ENCODE measurements around the gene BCL11B. TPM values are rescaled to one million over a fixed set of nuclear protein-coding genes. Genes with fewer than 3 reads are reported as not detected.
A peak's percentile ranks its signal among the peaks of the same experiment; 100 is the strongest.

BCL11B gene
- total RNA-seq, 1 donor from 2014 or later = 1.3 TPM

DNA sequence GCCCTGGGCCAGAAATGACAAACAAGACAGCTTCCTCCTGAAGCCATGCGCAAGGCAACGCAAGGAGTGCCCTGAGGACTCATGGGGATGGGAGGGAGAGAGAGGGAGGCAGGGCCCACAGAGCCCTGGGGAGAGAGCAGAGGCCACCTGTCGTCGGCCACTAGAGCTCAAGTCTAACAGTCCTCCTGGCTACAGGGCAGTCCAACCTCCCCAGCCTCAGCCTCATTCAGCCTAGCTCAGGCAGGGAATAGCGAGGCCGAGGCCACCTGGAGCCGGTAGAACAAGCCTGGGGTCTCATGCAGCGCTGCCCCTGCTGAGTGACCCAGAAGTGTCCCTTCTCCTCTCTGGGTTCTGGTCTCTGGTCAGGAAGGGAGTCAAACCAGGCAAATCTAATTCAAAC is 69.5 kb downstream of the BCL11B start:
- no peak for DNase-seq (ENCODE audit: low spot score)
- no peak overlapping the region for H2AFZ ChIP-seq (replicated peaks)
- H3K4me2 ChIP-seq = no peak overlapping the region
- H3K36me3 ChIP-seq = no peaks in the 10 kb centered on the region
- H3K79me2 ChIP-seq (ENCODE audit: low read depth) = no peaks in the 10 kb centered on the region
- H3K9ac ChIP-seq = no peak overlapping the region
- H3K27ac Mint-ChIP-seq = peak overlapping the region; percentile 94
- H3K27me3 Mint-ChIP-seq (ENCODE audit: insufficient read depth, low read depth) = peaks cover 9% of the 10 kb centered on the region
- TF ChIP-seq EZH2 (IDR thresholded peaks at IDR 0.05) = no peak
- TF ChIP-seq, protein P1, sequence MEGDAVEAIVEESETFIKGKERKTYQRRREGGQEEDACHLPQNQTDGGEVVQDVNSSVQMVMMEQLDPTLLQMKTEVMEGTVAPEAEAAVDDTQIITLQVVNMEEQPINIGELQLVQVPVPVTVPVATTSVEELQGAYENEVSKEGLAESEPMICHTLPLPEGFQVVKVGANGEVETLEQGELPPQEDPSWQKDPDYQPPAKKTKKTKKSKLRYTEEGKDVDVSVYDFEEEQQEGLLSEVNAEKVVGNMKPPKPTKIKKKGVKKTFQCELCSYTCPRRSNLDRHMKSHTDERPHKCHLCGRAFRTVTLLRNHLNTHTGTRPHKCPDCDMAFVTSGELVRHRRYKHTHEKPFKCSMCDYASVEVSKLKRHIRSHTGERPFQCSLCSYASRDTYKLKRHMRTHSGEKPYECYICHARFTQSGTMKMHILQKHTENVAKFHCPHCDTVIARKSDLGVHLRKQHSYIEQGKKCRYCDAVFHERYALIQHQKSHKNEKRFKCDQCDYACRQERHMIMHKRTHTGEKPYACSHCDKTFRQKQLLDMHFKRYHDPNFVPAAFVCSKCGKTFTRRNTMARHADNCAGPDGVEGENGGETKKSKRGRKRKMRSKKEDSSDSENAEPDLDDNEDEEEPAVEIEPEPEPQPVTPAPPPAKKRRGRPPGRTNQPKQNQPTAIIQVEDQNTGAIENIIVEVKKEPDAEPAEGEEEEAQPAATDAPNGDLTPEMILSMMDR (IDR thresholded peaks at IDR 0.05) = no peak
- TF ChIP-seq EZH2phosphoT487 (IDR thresholded peaks at IDR 0.05) = no peak
- peak overlapping the region; percentile 43 for H3K4me3 Mint-ChIP-seq
- peaks cover 7% of the 10 kb centered on the region for H3K4me1 ChIP-seq
- H3K9me3 ChIP-seq (ENCODE audit: low read depth) = no peaks in the 10 kb centered on the region
- no peaks in the 10 kb centered on the region for H3K27me3 ChIP-seq
- H3K4me3 ChIP-seq = no peak overlapping the region
- H3K36me3 Mint-ChIP-seq = no peaks in the 10 kb centered on the region
- peaks cover 39% of the 10 kb centered on the region for H3K4me1 Mint-ChIP-seq
- no peaks in the 10 kb centered on the region for H3K9me3 Mint-ChIP-seq
- no peaks in the 10 kb centered on the region for H4K20me1 ChIP-seq (ENCODE audit: low read depth)
- H3K27ac ChIP-seq = no peak overlapping the region
- H3F3A ChIP-seq (ENCODE audit: low read depth) = no peaks in the 10 kb centered on the region

DNA sequence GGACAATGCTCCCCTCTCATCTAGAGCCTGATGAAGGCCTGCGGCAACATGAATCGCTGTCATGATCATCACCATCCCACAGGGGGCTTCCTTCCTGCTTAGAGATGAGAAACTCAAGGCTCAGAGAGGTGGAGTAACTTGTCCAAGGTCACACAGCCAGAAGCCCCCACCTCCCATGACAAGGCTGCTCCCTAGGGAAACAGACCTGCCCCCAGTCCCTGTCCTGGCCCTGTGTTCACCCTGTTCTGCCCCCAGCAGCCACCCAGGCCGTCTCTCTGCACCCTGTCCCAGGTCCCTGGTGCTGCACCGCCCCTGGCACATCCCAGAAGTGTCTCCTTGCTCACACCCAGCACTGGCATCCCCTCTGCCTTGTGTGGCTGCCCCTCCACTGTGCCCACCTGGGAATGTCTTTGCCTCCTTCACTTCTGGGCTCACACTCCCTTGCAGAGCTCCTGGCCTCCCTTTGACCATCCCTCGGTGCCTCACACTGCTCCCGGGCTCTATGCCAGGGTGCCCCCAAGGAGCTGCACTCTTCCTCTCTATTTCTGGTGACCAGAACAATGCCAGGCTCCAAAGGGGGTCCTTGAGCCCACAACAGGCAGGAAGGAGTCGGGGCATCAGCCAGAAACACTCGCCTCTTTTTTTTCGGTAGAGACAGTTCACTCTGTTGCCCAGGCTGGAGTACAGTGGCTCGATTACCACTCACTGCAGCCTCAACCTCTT is 70.5 kb downstream of the BCL11B start:
- H2AFZ ChIP-seq (replicated peaks) = no peak overlapping the region
- no peaks in the 10 kb centered on the region for H3F3A ChIP-seq (ENCODE audit: low read depth)
- H3K4me1 ChIP-seq = peaks cover 7% of the 10 kb centered on the region
- no peak overlapping the region for H3K9ac ChIP-seq
- Mint-ChIP-seq H3K27ac (no peak overlapping the region), H3K4me1 (peaks cover 46% of the 10 kb centered on the region), H3K36me3 (no peaks in the 10 kb centered on the region), H3K27me3 (ENCODE audit: insufficient read depth, low read depth) (peaks cover 9% of the 10 kb centered on the region), H3K9me3 (no peaks in the 10 kb centered on the region), H3K4me3 (no peak overlapping the region)
- no peak overlapping the region for H3K4me2 ChIP-seq
- no peak overlapping the region for H3K4me3 ChIP-seq
- H3K27me3 ChIP-seq = no peaks in the 10 kb centered on the region
- DNase-seq (ENCODE audit: low spot score) = no peak
- H3K79me2 ChIP-seq (ENCODE audit: low read depth) = no peaks in the 10 kb centered on the region
- H3K9me3 ChIP-seq (ENCODE audit: low read depth) = no peaks in the 10 kb centered on the region
- no peaks in the 10 kb centered on the region for H4K20me1 ChIP-seq (ENCODE audit: low read depth)
- TF ChIP-seq EZH2phosphoT487 (IDR thresholded peaks at IDR 0.05) = no peak
- TF ChIP-seq, protein P1 (IDR thresholded peaks at IDR 0.05) = peak; percentile 6
- TF ChIP-seq EZH2 (IDR thresholded peaks at IDR 0.05) = no peak
- no peak overlapping the region for H3K27ac ChIP-seq
- no peaks in the 10 kb centered on the region for H3K36me3 ChIP-seq

DNA sequence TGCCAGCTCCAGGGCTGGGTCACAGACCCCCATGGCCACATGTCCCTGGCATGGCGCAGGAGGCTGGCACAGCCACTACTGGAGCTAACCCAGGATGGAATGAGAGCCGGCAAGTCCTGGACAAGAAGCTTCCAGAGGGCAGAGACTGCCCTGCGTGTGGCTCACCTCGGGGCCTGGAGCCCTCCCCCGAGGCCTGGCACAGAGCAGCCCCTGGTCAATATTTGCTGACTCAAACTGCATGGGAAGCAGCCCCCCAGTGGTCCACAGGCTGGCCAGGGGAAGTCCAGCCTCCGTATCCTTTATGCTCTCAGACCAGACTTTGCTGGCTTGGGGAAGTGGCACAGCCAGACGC is 71.4 kb downstream of the BCL11B start:
- Histone ChIP-seq H4K20me1 (ENCODE audit: low read depth) (no peaks in the 10 kb centered on the region), H3K4me2 (no peak overlapping the region), H3K27me3 (no peaks in the 10 kb centered on the region), H3K4me3 (no peak overlapping the region), H3F3A (ENCODE audit: low read depth) (no peaks in the 10 kb centered on the region), H2AFZ (replicated peaks) (no peak overlapping the region), H3K9me3 (ENCODE audit: low read depth) (no peaks in the 10 kb centered on the region), H3K36me3 (no peaks in the 10 kb centered on the region), H3K9ac (no peak overlapping the region), H3K27ac (no peak overlapping the region), H3K79me2 (ENCODE audit: low read depth) (no peaks in the 10 kb centered on the region), H3K4me1 (peaks cover 7% of the 10 kb centered on the region)
- no peak for TF ChIP-seq EZH2phosphoT487 (IDR thresholded peaks at IDR 0.05)
- TF ChIP-seq, protein P1 (IDR thresholded peaks at IDR 0.05) = no peak
- no peak for TF ChIP-seq EZH2 (IDR thresholded peaks at IDR 0.05)
- H3K36me3 Mint-ChIP-seq = no peaks in the 10 kb centered on the region
- no peaks in the 10 kb centered on the region for H3K9me3 Mint-ChIP-seq
- H3K27me3 Mint-ChIP-seq (ENCODE audit: insufficient read depth, low read depth) = peaks cover 6% of the 10 kb centered on the region
- H3K4me1 Mint-ChIP-seq = peaks cover 46% of the 10 kb centered on the region
- no peak overlapping the region for H3K4me3 Mint-ChIP-seq
- DNase-seq (ENCODE audit: low spot score) = no peak
- H3K27ac Mint-ChIP-seq = no peak overlapping the region

All from neural progenitor cell (in vitro differentiated cells).